ENCODE measurements around the gene PCGF3. TPM values are rescaled to one million over a fixed set of nuclear protein-coding genes. Genes with fewer than 3 reads are reported as not detected.

Gene PCGF3
- total and polyA plus RNA-seq, 10 of the 15 experiments (the other 5 are each of a cell fraction or from before 2014, with no cell fraction given): 2.2 to 43.8 (median 15.9) TPM

DNA sequence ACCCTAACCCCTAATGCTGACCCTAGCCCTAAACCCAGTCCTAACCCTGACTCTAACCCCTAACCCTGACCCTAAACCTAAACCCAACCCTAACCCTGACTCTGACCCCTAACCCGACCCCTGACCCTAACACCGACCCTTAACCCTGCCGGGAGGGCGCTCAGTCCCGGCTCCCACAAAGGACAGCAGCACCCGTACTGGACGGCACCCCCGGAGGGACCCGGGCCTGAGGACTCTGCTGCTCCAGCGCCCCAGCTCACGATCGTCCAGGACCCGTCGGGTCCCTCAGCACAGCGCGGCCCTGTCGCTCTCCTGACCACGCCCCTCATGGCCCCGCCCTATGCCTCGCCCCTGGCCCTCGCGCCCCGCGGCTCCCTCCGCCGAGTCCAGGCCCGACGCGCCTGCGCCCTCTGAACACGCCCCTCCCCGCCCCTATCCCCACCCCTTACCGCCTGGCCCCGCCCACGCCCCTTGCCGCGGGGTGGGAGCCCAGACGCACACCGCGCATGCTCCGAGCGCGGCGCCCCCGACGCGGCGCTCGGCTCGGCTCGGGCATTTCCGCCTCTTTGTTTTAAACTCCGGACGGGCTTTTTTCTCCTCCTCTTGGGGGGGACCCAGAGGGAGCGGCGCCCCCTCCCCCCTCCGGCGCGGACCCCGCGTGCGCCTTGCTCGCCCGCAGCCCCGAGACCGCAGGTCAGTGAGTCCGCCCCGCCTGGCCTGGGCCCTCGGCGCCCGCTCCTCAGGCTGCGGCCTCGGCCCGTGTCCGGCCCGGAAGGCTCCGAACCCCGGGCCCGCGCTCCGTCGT is at the start of gene PCGF3 (continued):
- no peak for TF ChIP-seq RELA (IDR thresholded peaks at IDR 0.05; ENCODE audit: borderline replicate concordance, partially characterized antibody)
- TF ChIP-seq NR2C2 (IDR thresholded peaks at IDR 0.05; ENCODE audit: borderline replicate concordance, control insufficient read depth, insufficient read length, low read depth): no peak
- no peak for TF ChIP-seq MEF2A (IDR thresholded peaks at IDR 0.05; ENCODE audit: insufficient read depth, low read depth, low read length)
- TF ChIP-seq ZNF687 (IDR thresholded peaks at IDR 0.05): no peak
- TF ChIP-seq MEF2B (IDR thresholded peaks at IDR 0.05; ENCODE audit: partially characterized antibody, poor library complexity, severe bottlenecking): peak; percentile 6
- TF ChIP-seq ZBTB40 (IDR thresholded peaks at IDR 0.05; ENCODE audit: borderline replicate concordance): no peak
- TF ChIP-seq, protein P1, sequence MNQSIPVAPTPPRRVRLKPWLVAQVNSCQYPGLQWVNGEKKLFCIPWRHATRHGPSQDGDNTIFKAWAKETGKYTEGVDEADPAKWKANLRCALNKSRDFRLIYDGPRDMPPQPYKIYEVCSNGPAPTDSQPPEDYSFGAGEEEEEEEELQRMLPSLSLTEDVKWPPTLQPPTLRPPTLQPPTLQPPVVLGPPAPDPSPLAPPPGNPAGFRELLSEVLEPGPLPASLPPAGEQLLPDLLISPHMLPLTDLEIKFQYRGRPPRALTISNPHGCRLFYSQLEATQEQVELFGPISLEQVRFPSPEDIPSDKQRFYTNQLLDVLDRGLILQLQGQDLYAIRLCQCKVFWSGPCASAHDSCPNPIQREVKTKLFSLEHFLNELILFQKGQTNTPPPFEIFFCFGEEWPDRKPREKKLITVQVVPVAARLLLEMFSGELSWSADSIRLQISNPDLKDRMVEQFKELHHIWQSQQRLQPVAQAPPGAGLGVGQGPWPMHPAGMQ (IDR thresholded peaks at IDR 0.05; ENCODE audit: borderline replicate concordance): no peak
- TF ChIP-seq SREBF1 (IDR thresholded peaks at IDR 0.05; ENCODE audit: low read length): 0 out of 2 replicates have a peak, but pooled peaks have one; percentile 33
- no peak for TF ChIP-seq BCL11A (IDR thresholded peaks at IDR 0.05; ENCODE audit: low read depth, low read length)
- no peak for TF ChIP-seq HCFC1 (IDR thresholded peaks at IDR 0.05; ENCODE audit: low read length)
- TF ChIP-seq STAT3 (IDR thresholded peaks at IDR 0.05; ENCODE audit: low read depth, low read length): no peak
- TF ChIP-seq SUZ12 (IDR thresholded peaks at IDR 0.05; ENCODE audit: unreplicated experiment): no peak
- TF ChIP-seq RUNX3 (IDR thresholded peaks at IDR 0.05; ENCODE audit: low read length): no peak
- no peak for TF ChIP-seq PAX8 (IDR thresholded peaks at IDR 0.05)
- no peak for TF ChIP-seq YBX1 (IDR thresholded peaks at IDR 0.05)
- no peak for TF ChIP-seq SMAD1 (IDR thresholded peaks at IDR 0.05; ENCODE audit: low read depth, partially characterized antibody)
- TF ChIP-seq SIN3A (IDR thresholded peaks at IDR 0.05; ENCODE audit: low read depth, low read length): no peak
- no peak for TF ChIP-seq ATF7 (IDR thresholded peaks at IDR 0.05; ENCODE audit: low read depth)
- no peak for TF ChIP-seq SPI1 (IDR thresholded peaks at IDR 0.05; ENCODE audit: borderline replicate concordance, insufficient read depth, low read depth, low read length)
- no peak for TF ChIP-seq TCF7 (IDR thresholded peaks at IDR 0.05; ENCODE audit: borderline replicate concordance)
- no peak for TF ChIP-seq RFX5 (IDR thresholded peaks at IDR 0.05; ENCODE audit: low read depth, low read length)
- no peak for TF ChIP-seq IRF4 (IDR thresholded peaks at IDR 0.05; ENCODE audit: low read depth, low read length)

Measured in GM12878 (cell line).